H9 (cell line): ENCODE measurements around the gene TRPT1. TPM values are rescaled to one million over a fixed set of nuclear protein-coding genes. Genes with fewer than 3 reads are reported as not detected.

Experiments
- DNase-seq: peaks from one replicate; pipeline ENCODE4 v3.0.0-alpha.2; 2017
- H2AFZ ChIP-seq: one replicate; pipeline ENCODE4 v1.6.1; 2013; ENCODE audit warnings: mild to moderate bottlenecking, low read length, control low read depth, moderate library complexity
- H2AK5ac ChIP-seq: 2 replicates; pipeline ENCODE4 v1.6.1; 2013; ENCODE audit warnings: low read length, control low read depth, mixed read lengths; ENCODE audit not compliant: insufficient read length
- H2BK120ac ChIP-seq: one replicate; pipeline ENCODE4 v1.6.1; 2013; ENCODE audit warnings: low read depth, mild to moderate bottlenecking, low read length, control low read depth, inconsistent platforms; ENCODE audit not compliant: poor library complexity, severe bottlenecking
- H2BK12ac ChIP-seq: 2 replicates; pipeline ENCODE4 v1.6.1; 2013; ENCODE audit warnings: low read length, control low read depth, mixed read lengths, low read depth; ENCODE audit not compliant: insufficient read length
- H2BK15ac ChIP-seq: 2 replicates; pipeline ENCODE4 v1.6.1; 2013; ENCODE audit warnings: low read depth, low read length, control low read depth
- H2BK20ac ChIP-seq: one replicate; pipeline ENCODE4 v1.6.1; 2013; ENCODE audit warnings: low read depth, mild to moderate bottlenecking, low read length, control low read depth, inconsistent platforms; ENCODE audit not compliant: poor library complexity, severe bottlenecking
- H2BK5ac ChIP-seq: 2 replicates; pipeline ENCODE4 v1.6.1; 2013; ENCODE audit warnings: low read length, control low read depth, mixed read lengths; ENCODE audit not compliant: insufficient read length
- H3K14ac ChIP-seq: 2 replicates; pipeline ENCODE4 v1.6.1; 2013; ENCODE audit warnings: low read length, control low read depth; ENCODE audit not compliant: insufficient read depth
- H3K18ac ChIP-seq: 2 replicates; pipeline ENCODE4 v1.6.1; 2013; ENCODE audit warnings: low read depth, mild to moderate bottlenecking, mixed read lengths, low read length, control low read depth; ENCODE audit not compliant: insufficient read length
- H3K23ac ChIP-seq: 2 replicates; pipeline ENCODE4 v1.6.1; 2013; ENCODE audit warnings: low read length, control low read depth, mixed read lengths, low read depth; ENCODE audit not compliant: insufficient read length
- H3K23me2 ChIP-seq: 2 replicates; pipeline ENCODE4 v1.6.1; 2013; ENCODE audit warnings: low read depth, mild to moderate bottlenecking, mixed read lengths, low read length, control low read depth; ENCODE audit not compliant: insufficient read length, poor library complexity, severe bottlenecking
- H3K27ac ChIP-seq: 2 replicates; pipeline ENCODE4 v1.5.1; 2013; ENCODE audit warnings: low read length, control low read depth, mixed read lengths, low read depth; ENCODE audit not compliant: insufficient read length
- H3K27me3 ChIP-seq: 2 replicates; pipeline ENCODE4 v1.6.1; 2013; ENCODE audit warnings: low read length, control low read depth, inconsistent platforms; ENCODE audit not compliant: insufficient read depth
- H3K4ac ChIP-seq: 2 replicates; pipeline ENCODE4 v1.6.1; 2013; ENCODE audit warnings: low read depth, mild to moderate bottlenecking, control low read depth, inconsistent platforms, low read length, moderate library complexity
- H3K4me1 ChIP-seq: 2 replicates; pipeline ENCODE4 v1.6.1; 2013; ENCODE audit warnings: low read length, control low read depth, inconsistent platforms; ENCODE audit not compliant: insufficient read depth
- H3K4me2 ChIP-seq: 2 replicates; pipeline ENCODE4 v1.6.1; 2013; ENCODE audit warnings: low read length, control low read depth, mixed read lengths; ENCODE audit not compliant: insufficient read length, insufficient read depth
- H3K56ac ChIP-seq: 2 replicates; pipeline ENCODE4 v1.6.1; 2013; ENCODE audit warnings: low read depth, mild to moderate bottlenecking, mixed read lengths, low read length, control low read depth; ENCODE audit not compliant: insufficient read length
- H3K79me1 ChIP-seq: 2 replicates; pipeline ENCODE4 v1.6.1; 2013; ENCODE audit warnings: low read depth, mild to moderate bottlenecking, moderate library complexity, low read length, control low read depth, inconsistent platforms; ENCODE audit not compliant: insufficient read depth, poor library complexity, severe bottlenecking
- H3K79me2 ChIP-seq: 2 replicates; pipeline ENCODE4 v1.6.1; 2013; ENCODE audit warnings: low read length, control low read depth, inconsistent platforms; ENCODE audit not compliant: insufficient read depth
- H3K9ac ChIP-seq: 2 replicates; pipeline ENCODE4 v1.6.1; 2013; ENCODE audit warnings: low read length, control low read depth, mixed read lengths; ENCODE audit not compliant: insufficient read length; ENCODE audit errors: extremely low read depth
- H3K9me3 ChIP-seq: one replicate; pipeline ENCODE4 v1.6.1; 2013; ENCODE audit warnings: low read depth, low read length, inconsistent platforms; ENCODE audit not compliant: control insufficient read depth
- H3T11ph ChIP-seq: one replicate; pipeline ENCODE4 v1.6.1; 2013; ENCODE audit warnings: mild to moderate bottlenecking, low read length, control low read depth, inconsistent platforms
- H4K20me1 ChIP-seq: one replicate; pipeline ENCODE4 v1.6.1; 2013; ENCODE audit not compliant: control insufficient read depth, insufficient read length, insufficient read depth
- H4K5ac ChIP-seq: 2 replicates; pipeline ENCODE4 v1.6.1; 2013; ENCODE audit warnings: low read depth, mild to moderate bottlenecking, mixed read lengths, low read length, control low read depth; ENCODE audit not compliant: insufficient read length
- H4K8ac ChIP-seq: replicated peaks from 2 replicates; pipeline ENCODE4 v1.6.1; 2013; ENCODE audit warnings: low read length, control low read depth, mixed read lengths, low read depth; ENCODE audit not compliant: insufficient read length
- H4K91ac ChIP-seq: 2 replicates; pipeline ENCODE4 v1.6.1; 2013; ENCODE audit warnings: low read depth, mild to moderate bottlenecking, moderate library complexity, mixed read lengths, low read length, control low read depth; ENCODE audit not compliant: insufficient read length
- H3K27ac Mint-ChIP-seq, 3 experiments: 2 replicates in 2 of 3; 3 replicates in 1 of 3; pipeline ENCODE4 v1.8.0; 2020 to 2021; ENCODE audit warnings: mixed read lengths in 3 of 3, mild to moderate bottlenecking in 1 of 3, moderate library complexity in 1 of 3
- H3K27me3 Mint-ChIP-seq: 2 replicates; pipeline ENCODE4 v1.8.0; 2021; ENCODE audit warnings: low read depth, mild to moderate bottlenecking, moderate library complexity, mixed read lengths
- H3K36me3 Mint-ChIP-seq, 3 experiments: 2 replicates in 2 of 3; 3 replicates in 1 of 3; pipeline ENCODE4 v1.8.0; 2020 to 2021; ENCODE audit warnings: low read depth in 3 of 3, mixed read lengths in 3 of 3; ENCODE audit not compliant: insufficient read depth in 1 of 3
- H3K4me1 Mint-ChIP-seq, 2 experiments: 2 replicates each; pipeline ENCODE4 v1.8.0; 2020; ENCODE audit warnings: mixed read lengths in 2 of 2
- H3K4me3 Mint-ChIP-seq, 2 experiments: 2 replicates in 1 of 2; 3 replicates in 1 of 2; pipeline ENCODE4 v1.8.0; 2020 to 2021; ENCODE audit warnings: mild to moderate bottlenecking in 2 of 2, mixed read lengths in 2 of 2, moderate library complexity in 1 of 2
- H3K9me3 Mint-ChIP-seq, 2 experiments: 2 replicates in 1 of 2; 3 replicates in 1 of 2; pipeline ENCODE4 v1.8.0; 2020; ENCODE audit warnings: mild to moderate bottlenecking in 2 of 2, mixed read lengths in 2 of 2, moderate library complexity in 1 of 2
- CTCF ChIP-seq: fragments of 200-600 bp; sonication (generic); conservative IDR thresholded peaks from 3 replicates; pipeline ENCODE4 v1.8.0; 2021; ENCODE audit warnings: antibody characterized with exemption, mild to moderate bottlenecking
- WGBS: extraction: QIAGEN DNeasy Blood & Tissue Kit; methylation state at CpG from one replicate; pipeline ENCODE4 v1.1.7; 2013; ENCODE audit warnings: missing lambda C conversion rate, low lambda C conversion rate, mixed read lengths; ENCODE audit not compliant: insufficient read length; ENCODE audit errors: extremely low coverage; 5-methylcytosine and 5-hydroxymethylcytosine counted together
- total RNA-seq: library from RNA; stranded (reverse); gene quantifications from 2 replicates; pipeline ENCODE4 v1.2.1, GENCODE V29; 2021

The TRPT1 gene
- total RNA-seq, 1 experiment from 2014 or later, result 33.6 TPM

- Mint-ChIP-seq H3K4me1 (no peaks in the 10 kb centered on the region), H3K36me3 (peaks cover 6 to 52% (median 43%) of the 10 kb centered on the region in 3 experiments), H3K4me3 (no peak overlapping the region), H3K27me3 (no peaks in the 10 kb centered on the region), H3K9me3 (no peaks in the 10 kb centered on the region), H3K27ac (peak overlapping the region in 1 of 3 experiments; percentile 91; a peak in 1 of 7 replicates)
- Histone ChIP-seq H2BK15ac (no peak overlapping the region), H2BK20ac (no peak overlapping the region), H3K4me2 (no peak overlapping the region), H3K27ac (no peak overlapping the region), H4K20me1 (no peaks in the 10 kb centered on the region), H3K4me1 (no peaks in the 10 kb centered on the region), H2BK5ac (no peak overlapping the region), H3T11ph (no peak overlapping the region), H3K9ac (no peak overlapping the region), H3K9me3 (no peaks in the 10 kb centered on the region), H3K27me3 (no peaks in the 10 kb centered on the region), H2AFZ (no peak overlapping the region), H3K79me1 (no peaks in the 10 kb centered on the region), H2BK120ac (no peak overlapping the region), H4K5ac (no peak overlapping the region), H3K56ac (no peak overlapping the region), H4K8ac (no peak overlapping the region), H4K91ac (no peak overlapping the region), H3K4ac (no peak overlapping the region), H3K14ac (no peak overlapping the region; the same call in 1 of the 2 replicates), H3K23me2 (no peaks in the 10 kb centered on the region), H3K79me2 (no peaks in the 10 kb centered on the region), H3K18ac (no peak overlapping the region), H2AK5ac (no peak overlapping the region), H2BK12ac (no peak overlapping the region), H3K23ac (no peak overlapping the region)
- no peak for TF ChIP-seq CTCF
- WGBS, result no CpG with 5 or more reads among the region's 24 CpGs
- DNase-seq, result no peak
Observed at GRCh38 chr11:64210301-64211020, 15.5 kb downstream of the TRPT1 start.
